ENCODE measurements around the gene PARD3.

The PARD3 gene

GRCh38 chr10:34821587-34822585, 6.8 kb upstream of the PARD3 start:
- no peak for DNase-seq

- DNase-seq: no peak
Observed at GRCh38 chr10:34817586-34817985, 2.5 kb upstream of the PARD3 start.

GRCh38 chr10:34817054-34817453, 2.0 kb upstream of the PARD3 start:
- DNase-seq: no peak

GRCh38 chr10:34816501-34817002, 1.5 kb upstream of the PARD3 start:
- no peak for DNase-seq

GRCh38 chr10:34816085-34816496, 995 bp upstream of the PARD3 start:
- DNase-seq: no peak

- DNase-seq: no peak
Observed at GRCh38 chr10:34814913-34815184, 247 bp downstream of the PARD3 start.

- no peak for DNase-seq
Observed at GRCh38 chr10:34814223-34814912, 728 bp downstream of the PARD3 start.

GRCh38 chr10:34813626-34814222, 1.4 kb downstream of the PARD3 start:
- DNase-seq: no peak

- DNase-seq: no peak
Observed at GRCh38 chr10:34812771-34813170, 2.3 kb downstream of the PARD3 start.

- DNase-seq: no peak
Observed at GRCh38 chr10:34811968-34812514, 3.1 kb downstream of the PARD3 start.

GRCh38 chr10:34811126-34811967, 3.7 kb downstream of the PARD3 start:
- DNase-seq: no peak

GRCh38 chr10:34809796-34810195, 5.3 kb downstream of the PARD3 start:
- DNase-seq: no peak

- DNase-seq: no peak
Observed at GRCh38 chr10:34808801-34809745, 6.0 kb downstream of the PARD3 start.

- no peak for DNase-seq
Observed at GRCh38 chr10:34808336-34808735, 6.8 kb downstream of the PARD3 start.

- no peak for DNase-seq
Observed at GRCh38 chr10:34804306-34804705, 10.8 kb downstream of the PARD3 start.

- no peak for DNase-seq
Observed at GRCh38 chr10:34802692-34803091, 12.4 kb downstream of the PARD3 start.

GRCh38 chr10:34801097-34801733, 13.9 kb downstream of the PARD3 start:
- no peak for DNase-seq

GRCh38 chr10:34800624-34801023, 14.5 kb downstream of the PARD3 start:
- no peak for DNase-seq

GRCh38 chr10:34798654-34799053, 16.4 kb downstream of the PARD3 start:
- no peak for DNase-seq

GRCh38 chr10:34797155-34797554, 17.9 kb downstream of the PARD3 start:
- no peak for DNase-seq

- DNase-seq: no peak
Observed at GRCh38 chr10:34796133-34796532, 19.0 kb downstream of the PARD3 start.

Measured in CD4-positive, alpha-beta T cell treated with Interferon gamma for 1 hour (primary cell).